ENCODE results near the gene NDUFAF7.
"Not testable (repeated sequence)": the region's sequence is repeated elsewhere in the genome, so short reads cannot be mapped to it uniquely, and the experiment has no call there.

NDUFAF7 gene

GRCh38 chr2:37274359-37274965, 43.0 kb downstream of the NDUFAF7 start:
- DNase-seq (ENCODE audit: extremely low spot score, insufficient read length, low read depth) = no peak
- FAIRE-seq = no peak

GRCh38 chr2:37276291-37276690, 44.8 kb downstream of the NDUFAF7 start:
- no peak for DNase-seq (ENCODE audit: extremely low spot score, insufficient read length, low read depth)
- FAIRE-seq = no peak

GRCh38 chr2:37281916-37282315, 50.5 kb downstream of the NDUFAF7 start:
- DNase-seq (ENCODE audit: extremely low spot score, insufficient read length, low read depth) (no peak), FAIRE-seq (no peak)

GRCh38 chr2:37282746-37283145, 51.3 kb downstream of the NDUFAF7 start:
- no peak for FAIRE-seq
- DNase-seq (ENCODE audit: extremely low spot score, insufficient read length, low read depth) = no peak

- FAIRE-seq (no peak), DNase-seq (ENCODE audit: extremely low spot score, insufficient read length, low read depth) (no peak)
Observed at GRCh38 chr2:37283207-37283606, 51.7 kb downstream of the NDUFAF7 start.

- no peak for FAIRE-seq
Observed at GRCh38 chr2:37284381-37284780, 52.9 kb downstream of the NDUFAF7 start.

GRCh38 chr2:37287966-37288365, 56.5 kb downstream of the NDUFAF7 start:
- DNase-seq (ENCODE audit: extremely low spot score, insufficient read length, low read depth) = no peak
- FAIRE-seq = peak; percentile 5

More at GRCh38 chr2:37284381-37284780, 52.9 kb downstream of the NDUFAF7 start:
- DNase-seq (ENCODE audit: extremely low spot score, insufficient read length, low read depth) = no peak

- DNase-seq (ENCODE audit: extremely low spot score, insufficient read length, low read depth) (no peak), FAIRE-seq (no peak)
Observed at GRCh38 chr2:37291680-37292079, 60.2 kb downstream of the NDUFAF7 start.

GRCh38 chr2:37294858-37295257, 63.4 kb downstream of the NDUFAF7 start:
- not testable (repeated sequence) for DNase-seq (ENCODE audit: extremely low spot score, insufficient read length, low read depth); FAIRE-seq

GRCh38 chr2:37295469-37296073, 64.1 kb downstream of the NDUFAF7 start:
- no peak for FAIRE-seq
- DNase-seq (ENCODE audit: extremely low spot score, insufficient read length, low read depth) = no peak

- FAIRE-seq (no peak), DNase-seq (ENCODE audit: extremely low spot score, insufficient read length, low read depth) (no peak)
Observed at GRCh38 chr2:37297632-37298031, 66.2 kb downstream of the NDUFAF7 start.
